GM12872 (cell line): Measurements from ENCODE around the gene TMBIM6.

Source experiments
- TF ChIP-seq, protein P1 (sequence below): IDR thresholded peaks from 3 replicates; pipeline ENCODE4 v1.5.1; 2011; ENCODE audit warnings: low read depth, mild to moderate bottlenecking, low read length, moderate library complexity; ENCODE audit not compliant: insufficient read depth

Gene TMBIM6

DNA sequence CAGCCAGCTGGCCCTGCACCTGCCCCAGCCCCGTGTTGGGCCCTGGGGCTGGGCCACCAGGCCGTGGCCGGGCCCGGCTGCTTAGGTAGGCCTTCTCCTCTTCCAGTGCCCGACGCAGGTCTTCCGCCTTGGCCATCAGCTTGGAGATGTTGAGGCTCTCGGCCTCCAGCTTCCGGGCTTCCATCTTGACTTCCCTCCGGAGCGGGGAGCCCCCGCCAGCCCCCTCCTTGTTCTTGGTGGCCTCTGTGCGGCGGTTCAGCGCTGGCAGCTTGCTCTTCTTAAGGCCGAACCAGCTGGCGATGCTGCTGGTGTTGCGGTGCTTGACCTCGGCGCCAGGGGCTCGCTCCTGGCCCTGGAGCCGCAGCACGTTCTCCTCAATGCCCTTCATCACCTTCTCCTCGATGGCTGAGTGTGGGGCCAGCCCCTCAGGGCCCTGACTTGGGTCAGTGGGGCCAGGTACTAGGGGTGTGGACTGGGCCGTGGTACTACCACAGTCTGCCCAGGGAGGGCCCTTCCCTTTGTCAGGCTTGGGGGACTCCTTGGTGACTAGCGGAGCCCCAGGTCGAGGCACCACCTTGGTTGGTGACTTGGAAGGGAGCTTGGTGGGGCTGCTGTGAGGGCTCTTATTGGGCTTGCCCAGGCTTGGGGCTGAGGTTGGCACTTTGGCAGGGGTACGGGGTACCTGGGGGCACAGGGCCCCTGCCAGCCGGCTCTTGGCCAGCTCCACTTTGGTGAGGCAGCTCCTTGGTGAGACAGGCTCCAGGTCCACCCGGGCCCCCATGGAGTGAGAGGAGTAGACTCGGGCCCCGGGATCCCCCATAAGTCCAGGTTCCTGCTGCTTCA is 53.7 kb downstream of the TMBIM6 start:
- TF ChIP-seq, protein P1, sequence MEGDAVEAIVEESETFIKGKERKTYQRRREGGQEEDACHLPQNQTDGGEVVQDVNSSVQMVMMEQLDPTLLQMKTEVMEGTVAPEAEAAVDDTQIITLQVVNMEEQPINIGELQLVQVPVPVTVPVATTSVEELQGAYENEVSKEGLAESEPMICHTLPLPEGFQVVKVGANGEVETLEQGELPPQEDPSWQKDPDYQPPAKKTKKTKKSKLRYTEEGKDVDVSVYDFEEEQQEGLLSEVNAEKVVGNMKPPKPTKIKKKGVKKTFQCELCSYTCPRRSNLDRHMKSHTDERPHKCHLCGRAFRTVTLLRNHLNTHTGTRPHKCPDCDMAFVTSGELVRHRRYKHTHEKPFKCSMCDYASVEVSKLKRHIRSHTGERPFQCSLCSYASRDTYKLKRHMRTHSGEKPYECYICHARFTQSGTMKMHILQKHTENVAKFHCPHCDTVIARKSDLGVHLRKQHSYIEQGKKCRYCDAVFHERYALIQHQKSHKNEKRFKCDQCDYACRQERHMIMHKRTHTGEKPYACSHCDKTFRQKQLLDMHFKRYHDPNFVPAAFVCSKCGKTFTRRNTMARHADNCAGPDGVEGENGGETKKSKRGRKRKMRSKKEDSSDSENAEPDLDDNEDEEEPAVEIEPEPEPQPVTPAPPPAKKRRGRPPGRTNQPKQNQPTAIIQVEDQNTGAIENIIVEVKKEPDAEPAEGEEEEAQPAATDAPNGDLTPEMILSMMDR = no peak

DNA sequence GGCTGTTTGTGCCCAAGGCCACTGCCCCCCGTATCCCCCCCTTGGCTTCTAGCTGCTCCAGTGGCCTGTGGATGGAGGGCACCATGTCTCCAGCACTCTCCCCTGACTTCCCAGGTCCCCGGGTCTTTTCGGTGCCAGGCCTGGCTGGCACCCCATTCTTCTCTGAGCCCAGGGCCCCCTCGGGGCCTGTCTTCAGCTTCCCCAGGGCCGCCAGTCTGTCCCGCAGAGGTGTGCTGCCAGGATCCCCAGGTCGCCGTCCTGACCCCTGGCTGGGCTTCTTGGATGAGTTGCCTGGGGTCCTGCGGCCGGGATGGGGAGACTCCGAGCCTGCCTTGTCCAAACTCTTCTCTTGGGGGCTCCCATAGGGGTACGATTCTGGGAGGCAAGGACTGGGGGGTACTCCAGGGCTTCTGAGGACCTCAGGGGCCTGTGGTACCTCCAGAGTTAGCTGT is 54.3 kb downstream of the TMBIM6 start:
- TF ChIP-seq, protein P1 = no peak

DNA sequence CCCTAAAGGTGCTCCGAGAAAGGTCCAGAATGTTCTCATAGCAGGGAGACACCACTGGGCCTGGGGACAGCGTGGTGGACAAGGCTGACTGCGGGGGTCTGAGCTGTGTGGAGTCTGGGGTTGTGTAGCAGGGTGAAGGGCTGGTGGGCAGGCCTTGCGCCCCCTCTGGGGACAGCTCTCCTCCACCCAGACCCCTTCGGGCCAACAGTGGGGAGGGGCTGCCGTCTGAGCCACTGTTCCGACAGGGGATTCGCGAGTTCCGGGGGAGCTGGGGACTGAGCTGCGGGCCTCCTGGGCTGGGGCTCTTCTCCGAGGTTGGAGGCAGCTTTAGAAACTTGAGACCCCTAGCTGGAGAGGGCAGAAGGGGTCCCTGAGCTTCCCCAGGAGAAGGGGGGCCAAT is 54.8 kb downstream of the TMBIM6 start:
- TF ChIP-seq, protein P1 = no peak

DNA sequence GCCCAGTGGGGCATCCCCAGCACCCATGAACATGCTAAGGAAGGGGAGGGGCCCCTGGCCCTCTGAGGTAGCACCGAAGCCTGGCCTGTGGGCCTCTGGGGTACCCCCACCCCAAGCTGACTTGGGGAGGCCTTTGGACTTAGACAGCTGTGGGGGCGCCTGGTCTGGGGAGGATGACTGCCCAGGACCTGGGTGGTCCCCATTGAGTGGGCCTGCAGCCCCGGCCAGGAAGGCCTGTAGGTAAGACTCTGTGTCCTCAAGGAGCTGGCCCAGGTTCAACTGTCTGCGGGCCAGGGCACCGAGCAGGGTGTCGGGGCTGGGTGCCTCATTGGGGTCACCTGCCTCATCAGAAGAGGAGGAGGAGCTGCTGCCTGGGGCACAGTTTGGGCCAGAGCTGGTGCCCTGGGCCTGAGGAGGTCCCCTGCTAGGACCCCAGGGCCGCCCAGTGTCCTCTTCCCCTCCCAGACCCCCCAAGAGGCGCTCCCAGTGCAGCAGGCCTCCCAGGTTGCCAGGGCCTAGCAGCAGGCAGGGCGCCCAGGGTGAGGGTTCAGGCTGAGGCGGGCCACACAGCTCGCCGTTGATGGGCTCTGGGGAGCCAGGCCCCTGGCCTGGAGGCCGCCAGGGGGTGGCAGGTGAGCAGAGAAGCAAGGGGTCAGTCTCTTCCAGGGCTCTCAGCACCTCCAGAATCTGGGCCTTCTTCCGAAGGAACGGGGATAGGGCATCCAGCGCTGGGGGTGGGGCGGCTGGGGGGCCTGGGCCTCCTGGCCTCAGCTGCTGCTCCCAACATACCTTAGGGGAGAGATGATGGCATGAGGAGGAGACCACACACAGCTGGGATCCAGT is 55.5 kb downstream of the TMBIM6 start:
- TF ChIP-seq, protein P1 = no peak

DNA sequence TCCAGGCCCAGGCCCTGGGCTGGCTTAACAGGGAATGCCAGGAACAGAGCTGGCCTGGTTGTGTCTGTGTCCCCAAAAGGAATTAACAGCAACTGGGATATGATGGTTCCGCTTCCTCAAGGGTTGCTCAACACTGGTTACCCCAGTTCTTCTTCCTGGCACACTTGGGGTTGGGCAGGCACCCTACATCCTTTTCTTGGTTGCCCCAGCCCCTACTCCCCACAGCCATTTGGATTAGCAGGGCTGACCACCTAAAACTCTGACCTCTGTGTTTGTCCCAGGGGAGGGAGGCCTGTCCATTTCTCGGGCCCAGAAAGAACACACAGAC is 56.1 kb downstream of the TMBIM6 start:
- TF ChIP-seq, protein P1 = no peak

DNA sequence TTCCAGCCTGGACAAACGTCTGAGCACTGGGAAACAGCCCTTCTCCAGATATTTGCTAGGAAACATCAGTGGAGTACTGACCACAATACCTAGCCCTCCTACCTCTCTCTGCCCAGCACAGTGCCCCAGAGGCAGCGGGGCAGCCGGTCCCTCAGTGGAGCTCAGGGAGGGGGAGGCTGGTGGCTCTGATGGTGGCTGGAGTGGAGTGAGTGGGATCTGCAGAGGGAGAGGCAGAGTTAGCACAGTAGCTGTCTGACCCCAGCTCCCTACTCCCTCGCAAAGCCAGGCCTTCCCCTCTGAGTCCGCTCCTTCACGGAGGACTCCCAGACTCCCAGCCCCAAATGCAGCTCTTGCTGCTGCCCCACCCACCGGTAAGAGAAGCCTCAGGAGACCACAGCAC is 56.9 kb downstream of the TMBIM6 start:
- TF ChIP-seq, protein P1 = no peak

DNA sequence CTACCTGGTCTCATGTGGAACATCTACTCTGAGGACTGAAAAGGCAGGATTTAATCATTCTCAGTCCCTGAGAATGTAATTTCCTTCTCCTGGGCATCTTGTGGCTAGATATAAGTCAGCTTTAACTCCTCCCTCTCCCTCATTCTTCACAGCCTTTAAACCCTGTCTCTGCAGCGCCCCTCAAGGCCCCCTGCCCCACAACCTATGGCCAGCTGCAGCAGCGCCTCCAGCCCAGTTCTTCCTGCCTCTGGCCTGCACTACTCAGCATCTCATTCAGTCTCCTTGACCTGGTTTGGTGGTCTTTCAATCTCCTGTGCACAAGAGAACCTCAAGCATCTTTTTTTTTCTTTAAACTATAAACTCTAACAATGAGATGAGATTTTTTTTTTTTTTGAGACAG is 57.6 kb downstream of the TMBIM6 start:
- TF ChIP-seq, protein P1 = no peak
